Psoas muscle (tissue), 8 donors: ENCODE results near the gene TTLL11. TPM values are rescaled to one million over a fixed set of nuclear protein-coding genes. Genes with fewer than 3 reads are reported as not detected.
A peak's percentile ranks its signal among the peaks of the same experiment; 100 is the strongest.

Source experiments
- ATAC-seq, 4 donors: fragments of 200-7000 bp; cut with Tn5 transposase; one replicate each; pipeline ENCODE4 v1.9.1; 2020; ENCODE audit warnings: moderate library complexity in 3 of 4, mild to moderate bottlenecking in 2 of 4
- DNase-seq, 2 donors: peaks; one replicate each; pipeline ENCODE4 v3.0.0-alpha.2; 2020
- H3K27ac ChIP-seq: fragments of 200-600 bp; one replicate; pipeline ENCODE4 v1.8.0; 2022
- H3K27me3 ChIP-seq, 3 donors: fragments of 200-600 bp in 1 of 3; one replicate each; pipeline versions ENCODE4 v1.6.1 to v1.8.0; 2013 to 2022; ENCODE audit warnings: low read length in 2 of 3, mild to moderate bottlenecking in 2 of 3, moderate library complexity in 1 of 3; ENCODE audit not compliant: insufficient read depth in 3 of 3
- H3K36me3 ChIP-seq, 2 donors: fragments of 200-600 bp in 1 of 2; one replicate each; pipeline versions ENCODE4 v1.6.1 to v1.8.0; 2013 to 2022; ENCODE audit warnings: low read depth in 1 of 2, mild to moderate bottlenecking in 1 of 2, moderate library complexity in 1 of 2; ENCODE audit not compliant: insufficient read depth in 1 of 2
- H3K4me1 ChIP-seq: fragments of 200-600 bp; one replicate; pipeline ENCODE4 v1.8.0; 2022
- H3K4me3 ChIP-seq: fragments of 200-600 bp; one replicate; pipeline ENCODE4 v1.8.0; 2022; ENCODE audit warnings: mild to moderate bottlenecking
- H3K9me3 ChIP-seq: fragments of 200-600 bp; one replicate; pipeline ENCODE4 v1.8.0; 2022
- WGBS, 3 donors: extraction: QIAGEN DNeasy Blood & Tissue Kit; methylation state at CpG; one replicate each; pipeline versions ENCODE4 v1.1.6 to v1.1.7; 2013; 5-methylcytosine and 5-hydroxymethylcytosine counted together
- intact Hi-C, 2 donors: fragments of 100-400 bp; cut with DNase I; formaldehyde crosslinking; loops; one replicate each; pipeline versions ENCODE4 v1.11.0 to v1.14.2; 2022
- polyA plus RNA-seq, 3 donors: library from polyadenylated mRNA; stranded (reverse); fragments of 200-250 nt; gene quantifications; one replicate each; pipeline ENCODE4 v1.2.3, GENCODE V29; 2013
- total RNA-seq, 4 donors: library from RNA; stranded (reverse); fragmentation: NEBNext Ultra II Directional in 2 of 4; extraction: Animal tissue kit (Norgen Biotek cat#: 25700) in 2 of 4; gene quantifications; one replicate each; pipeline versions ENCODE4 v1.2.1 to v1.2.4, GENCODE V29; 2021 to 2023
- TF ChIP-seq, protein P1 (sequence below): fragments of 200-600 bp; IDR thresholded peaks from one replicate; pipeline ENCODE4 v1.8.0; 2022; ENCODE audit warnings: antibody characterized with exemption
- donor health status: healthy with polysubstance abuse.
- donor health status: DM: no; HTN: no; CAD: no; lungs with moderate emphysema.
- donor health status: Bipolar disorder and iron deficiency.
- donor health status: healthy.
- donor health status: DM: yes; HTN: yes; CAD: no.
- donor health status: DM: no; HTN: no; CAD: no.
- donor health status: DM: no; HTN: no; CAD: no.
- donor health status: DM: yes; HTN: yes; CAD: no.

The TTLL11 gene
- total and polyA plus RNA-seq, 7 donors: 15.1 to 56.4 (median 19.3) TPM

DNA sequence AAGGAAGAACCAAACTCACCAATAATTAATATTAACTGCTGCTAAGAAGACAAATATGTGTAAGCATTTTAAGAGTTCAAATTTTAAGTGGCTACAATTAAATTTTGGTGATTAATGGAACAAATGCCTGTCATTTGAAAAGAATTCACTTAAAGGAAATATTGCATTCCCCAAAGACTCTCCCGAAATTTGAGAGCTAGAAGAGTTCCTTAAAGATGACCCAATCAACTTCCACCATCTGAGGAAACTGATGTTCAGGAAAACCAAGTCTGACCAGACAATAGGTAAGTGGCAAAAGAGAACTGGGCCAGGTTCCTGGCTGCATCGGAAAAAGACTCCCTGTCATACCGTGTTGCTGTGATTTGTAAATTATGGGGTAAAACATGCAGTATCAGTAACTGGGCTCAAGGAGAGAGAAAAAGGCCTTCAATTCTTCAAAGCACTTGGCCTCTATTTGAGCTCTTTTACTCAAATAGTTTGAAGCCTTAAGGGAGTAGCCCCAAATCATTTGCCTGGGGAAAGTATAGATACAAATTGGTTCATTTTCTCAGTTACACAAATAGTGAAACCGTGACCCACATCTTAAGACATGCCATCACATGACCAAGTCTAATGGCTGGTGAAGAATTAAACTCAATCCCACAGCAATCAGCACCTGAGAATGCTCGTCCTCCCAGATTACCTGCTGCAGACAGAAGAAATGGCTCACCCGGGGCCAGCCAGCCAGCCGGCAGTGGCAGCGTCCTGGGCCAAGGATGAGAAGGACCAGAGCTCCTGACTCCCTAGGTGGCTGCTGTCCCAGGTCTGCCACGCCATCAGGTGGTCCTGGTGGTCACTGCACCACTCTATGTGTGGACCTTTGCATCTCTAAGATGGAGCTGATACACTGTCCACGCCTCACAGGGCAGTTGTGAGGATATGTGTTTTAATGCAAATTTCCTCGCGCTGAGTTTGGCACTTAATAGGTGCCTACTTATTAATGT lies 162.9 kb downstream of the TTLL11 start:
- ATAC-seq (peak in 3 of 4 donors; percentile 38 to 41 (median 40)), DNase-seq (no peak)
- intact Hi-C loops: loop anchor here in 1 of 2 donors (5.0 kb wide), 1 partner anchor 47 kb away; no protein-coding TSS in a partner anchor
- Histone ChIP-seq H3K27me3 (no peaks in the 10 kb centered on the region), H3K36me3 (no peaks in the 10 kb centered on the region), H3K4me1 (no peaks in the 10 kb centered on the region), H3K4me3 (no peak overlapping the region), H3K9me3 (no peaks in the 10 kb centered on the region), H3K27ac (no peak overlapping the region)
- WGBS, 3 donors: 80 to 87% (median 83%) methylated on average over 12 of the region's 12 CpGs
- TF ChIP-seq, protein P1, sequence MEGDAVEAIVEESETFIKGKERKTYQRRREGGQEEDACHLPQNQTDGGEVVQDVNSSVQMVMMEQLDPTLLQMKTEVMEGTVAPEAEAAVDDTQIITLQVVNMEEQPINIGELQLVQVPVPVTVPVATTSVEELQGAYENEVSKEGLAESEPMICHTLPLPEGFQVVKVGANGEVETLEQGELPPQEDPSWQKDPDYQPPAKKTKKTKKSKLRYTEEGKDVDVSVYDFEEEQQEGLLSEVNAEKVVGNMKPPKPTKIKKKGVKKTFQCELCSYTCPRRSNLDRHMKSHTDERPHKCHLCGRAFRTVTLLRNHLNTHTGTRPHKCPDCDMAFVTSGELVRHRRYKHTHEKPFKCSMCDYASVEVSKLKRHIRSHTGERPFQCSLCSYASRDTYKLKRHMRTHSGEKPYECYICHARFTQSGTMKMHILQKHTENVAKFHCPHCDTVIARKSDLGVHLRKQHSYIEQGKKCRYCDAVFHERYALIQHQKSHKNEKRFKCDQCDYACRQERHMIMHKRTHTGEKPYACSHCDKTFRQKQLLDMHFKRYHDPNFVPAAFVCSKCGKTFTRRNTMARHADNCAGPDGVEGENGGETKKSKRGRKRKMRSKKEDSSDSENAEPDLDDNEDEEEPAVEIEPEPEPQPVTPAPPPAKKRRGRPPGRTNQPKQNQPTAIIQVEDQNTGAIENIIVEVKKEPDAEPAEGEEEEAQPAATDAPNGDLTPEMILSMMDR: no peak

DNA sequence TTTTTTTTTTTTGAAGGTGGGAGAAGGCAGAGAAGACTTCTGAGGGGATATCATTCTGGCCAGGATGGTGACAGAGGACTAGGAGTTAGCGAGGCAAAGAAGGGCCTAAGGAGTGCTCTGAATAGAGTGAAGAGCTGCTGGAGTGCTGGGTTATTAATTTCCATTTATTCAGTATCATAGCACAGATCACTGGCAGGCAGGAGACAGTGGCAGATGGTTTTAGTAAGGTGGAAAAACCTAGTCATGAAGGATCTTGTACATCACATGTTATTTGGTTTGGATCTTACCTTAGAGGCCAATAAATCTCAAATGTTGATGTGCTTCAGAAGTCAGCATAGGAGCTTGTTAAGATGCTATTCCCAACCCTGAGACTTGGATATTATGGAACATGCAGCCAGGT lies 165.5 kb downstream of the TTLL11 start:
- Histone ChIP-seq H3K4me3 (no peak overlapping the region), H3K27ac (no peak overlapping the region), H3K4me1 (no peaks in the 10 kb centered on the region), H3K9me3 (no peaks in the 10 kb centered on the region), H3K27me3 (no peaks in the 10 kb centered on the region), H3K36me3 (no peaks in the 10 kb centered on the region)
- no peak for ATAC-seq
- whole genome bisulfite sequencing, 3 donors: 92 to 100% (median 92%) methylated on average over 1 of the region's 1 CpG
- intact Hi-C loops: loop anchor here in 1 of 2 donors (5.0 kb wide), 1 partner anchor 50 kb away; no protein-coding TSS in a partner anchor
- no peak for DNase-seq
- TF ChIP-seq, protein P1: no peak

DNA sequence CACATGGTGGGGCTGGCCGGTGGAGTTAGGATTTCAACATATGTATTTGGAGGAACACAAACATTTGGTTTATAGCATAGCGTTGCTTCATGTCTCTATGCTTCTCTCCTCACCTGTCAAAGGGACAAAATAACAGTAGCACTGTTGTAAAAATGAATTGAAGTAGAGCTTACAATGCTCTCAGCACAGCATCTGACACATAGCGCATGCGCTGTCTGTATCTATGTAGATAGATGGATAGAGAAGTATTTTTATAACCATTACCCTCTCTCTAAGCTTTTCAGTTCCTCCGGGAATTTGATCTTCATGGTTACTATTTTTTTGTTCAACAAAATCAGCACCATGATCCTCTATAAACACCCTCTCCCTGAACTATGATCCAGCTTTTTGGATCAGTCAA lies 166.0 kb downstream of the TTLL11 start:
- DNase-seq (no peak), ATAC-seq (no peak)
- H3K27ac ChIP-seq: no peak overlapping the region
- H3K4me1 ChIP-seq: peaks cover 1% of the 10 kb centered on the region
- no peaks in the 10 kb centered on the region for H3K27me3 ChIP-seq
- TF ChIP-seq, protein P1: no peak
- no peaks in the 10 kb centered on the region for H3K36me3 ChIP-seq
- no peak overlapping the region for H3K4me3 ChIP-seq
- intact Hi-C loops: loop anchor here in 1 of 2 donors (5.0 kb wide), 1 partner anchor 50 kb away; no protein-coding TSS in a partner anchor
- 81 to 84% (median 84%) methylated on average over 5 of the region's 5 CpGs for WGBS, 3 donors
- H3K9me3 ChIP-seq: no peaks in the 10 kb centered on the region

DNA sequence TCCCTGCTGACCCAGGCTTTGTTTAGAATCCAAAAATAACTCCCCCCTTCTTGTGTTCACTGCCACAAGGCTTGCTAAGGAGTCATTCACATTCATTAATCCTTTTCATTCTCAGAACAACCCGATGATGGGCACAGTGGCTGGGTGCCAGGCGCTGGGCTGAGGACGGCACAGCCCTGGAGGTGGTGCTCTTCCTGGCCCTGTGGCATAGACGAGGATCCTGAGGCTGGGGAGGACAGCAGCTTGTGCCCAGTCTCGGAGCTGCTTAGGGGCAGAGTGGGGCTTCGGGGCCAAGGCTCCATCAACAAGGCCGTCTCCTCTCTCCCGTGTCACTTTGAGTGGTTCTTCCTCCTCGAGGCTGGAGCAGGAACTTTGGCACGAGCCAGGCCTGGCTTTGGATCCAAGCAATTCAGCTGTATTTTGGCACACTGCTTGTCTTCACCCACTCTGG lies 166.7 kb downstream of the TTLL11 start:
- Histone ChIP-seq H3K4me3 (no peak overlapping the region), H3K9me3 (no peaks in the 10 kb centered on the region), H3K27me3 (no peaks in the 10 kb centered on the region), H3K4me1 (peaks cover 8% of the 10 kb centered on the region), H3K27ac (no peak overlapping the region), H3K36me3 (no peaks in the 10 kb centered on the region)
- DNase-seq: no peak
- 51 to 73% (median 69%) methylated on average over 10 of the region's 10 CpGs for WGBS, 3 donors
- TF ChIP-seq, protein P1: no peak
- intact Hi-C loops: loop anchor here in 1 of 2 donors (5.0 kb wide), 1 partner anchor 51 kb away; no protein-coding TSS in a partner anchor
- ATAC-seq: peak in 3 of 4 donors; percentile 25 to 62 (median 40)
